ENCODE data around the gene LRRC74B. TPM values are rescaled to one million over a fixed set of nuclear protein-coding genes. Genes with fewer than 3 reads are reported as not detected.
A peak's percentile ranks its signal among the peaks of the same experiment; 100 is the strongest.
"Not testable (repeated sequence)": the region's sequence is repeated elsewhere in the genome, so short reads cannot be mapped to it uniquely, and the experiment has no call there.

The LRRC74B gene
- total RNA-seq, 1 donor from 2014 or later: not detected

GRCh38 chr22:21068681-21069276, 23.0 kb downstream of the LRRC74B start:
- intact Hi-C loops (cut with DNase I): no loop called here
- DNase-seq (ENCODE audit: missing footprints) (no peak), ATAC-seq (no peak)

GRCh38 chr22:21069375-21069774, 23.6 kb downstream of the LRRC74B start:
- intact Hi-C loops (cut with DNase I): no loop called here
- DNase-seq (ENCODE audit: missing footprints): no peak
- no peak for ATAC-seq

GRCh38 chr22:21070690-21071615, 25.2 kb downstream of the LRRC74B start:
- no peak for ATAC-seq
- DNase-seq (ENCODE audit: missing footprints): no peak
- intact Hi-C loops (cut with DNase I): no loop called here

GRCh38 chr22:21071796-21072195, 26.1 kb downstream of the LRRC74B start:
- DNase-seq (ENCODE audit: missing footprints); intact Hi-C loops (cut with DNase I); ATAC-seq: not testable (repeated sequence)

- intact Hi-C loops (cut with DNase I): no loop called here
These were observed 27.3 kb downstream of the LRRC74B start for GRCh38 chr22:21073023-21073422.

GRCh38 chr22:21073482-21073881, 27.7 kb downstream of the LRRC74B start:
- intact Hi-C loops (cut with DNase I): no loop called here
- ATAC-seq: no peak
- DNase-seq (ENCODE audit: missing footprints): no peak

More at GRCh38 chr22:21073023-21073422, 27.3 kb downstream of the LRRC74B start:
- ATAC-seq (no peak), DNase-seq (ENCODE audit: missing footprints) (no peak)

- DNase-seq (ENCODE audit: missing footprints) (no peak), ATAC-seq (peak; percentile 48)
- intact Hi-C loops (cut with DNase I): no loop called here
These were observed 28.5 kb downstream of the LRRC74B start for GRCh38 chr22:21074102-21074715.

GRCh38 chr22:21075516-21076138, 29.9 kb downstream of the LRRC74B start:
- DNase-seq (ENCODE audit: missing footprints): no peak
- intact Hi-C loops (cut with DNase I): no loop called here
- ATAC-seq: no peak

- no peak for DNase-seq (ENCODE audit: missing footprints)
- intact Hi-C loops (cut with DNase I): no loop called here
- no peak for ATAC-seq
These were observed 31.3 kb downstream of the LRRC74B start for GRCh38 chr22:21076912-21077625.

- ATAC-seq: no peak
- intact Hi-C loops (cut with DNase I): no loop called here
These were observed 32.2 kb downstream of the LRRC74B start for GRCh38 chr22:21077884-21078508.

GRCh38 chr22:21078916-21079315, 33.2 kb downstream of the LRRC74B start:
- intact Hi-C loops (cut with DNase I): no loop called here
- no peak for ATAC-seq
- no peak for DNase-seq (ENCODE audit: missing footprints)

More at GRCh38 chr22:21077884-21078508, 32.2 kb downstream of the LRRC74B start:
- no peak for DNase-seq (ENCODE audit: missing footprints)

GRCh38 chr22:21079493-21079892, 33.7 kb downstream of the LRRC74B start:
- intact Hi-C loops (cut with DNase I): no loop called here
- no peak for ATAC-seq
- DNase-seq (ENCODE audit: missing footprints): no peak

- ATAC-seq (no peak), DNase-seq (ENCODE audit: missing footprints) (no peak)
- intact Hi-C loops (cut with DNase I): no loop called here
These were observed 34.8 kb downstream of the LRRC74B start for GRCh38 chr22:21080435-21081137.

- intact Hi-C loops (cut with DNase I): no loop called here
- no peak for DNase-seq (ENCODE audit: missing footprints)
- no peak for ATAC-seq
These were observed 36.5 kb downstream of the LRRC74B start for GRCh38 chr22:21082248-21082647.

- ATAC-seq (no peak), DNase-seq (ENCODE audit: missing footprints) (no peak)
- intact Hi-C loops (cut with DNase I): no loop called here
These were observed 41.4 kb downstream of the LRRC74B start for GRCh38 chr22:21087119-21087518.

- DNase-seq (ENCODE audit: missing footprints); intact Hi-C loops (cut with DNase I); ATAC-seq: not testable (repeated sequence)
These were observed 42.2 kb downstream of the LRRC74B start for GRCh38 chr22:21087926-21088325.

- intact Hi-C loops (cut with DNase I); DNase-seq (ENCODE audit: missing footprints); ATAC-seq: not testable (repeated sequence)
These were observed 45.5 kb downstream of the LRRC74B start for GRCh38 chr22:21091220-21091619.
